ENCODE data around the gene ADAM19. TPM values are rescaled to one million over a fixed set of nuclear protein-coding genes. Genes with fewer than 3 reads are reported as not detected.
A peak's percentile ranks its signal among the peaks of the same experiment; 100 is the strongest.

Gene ADAM19
- total and polyA plus RNA-seq, 2 experiments from 2014 or later = 6.5 to 11.5 TPM

DNA sequence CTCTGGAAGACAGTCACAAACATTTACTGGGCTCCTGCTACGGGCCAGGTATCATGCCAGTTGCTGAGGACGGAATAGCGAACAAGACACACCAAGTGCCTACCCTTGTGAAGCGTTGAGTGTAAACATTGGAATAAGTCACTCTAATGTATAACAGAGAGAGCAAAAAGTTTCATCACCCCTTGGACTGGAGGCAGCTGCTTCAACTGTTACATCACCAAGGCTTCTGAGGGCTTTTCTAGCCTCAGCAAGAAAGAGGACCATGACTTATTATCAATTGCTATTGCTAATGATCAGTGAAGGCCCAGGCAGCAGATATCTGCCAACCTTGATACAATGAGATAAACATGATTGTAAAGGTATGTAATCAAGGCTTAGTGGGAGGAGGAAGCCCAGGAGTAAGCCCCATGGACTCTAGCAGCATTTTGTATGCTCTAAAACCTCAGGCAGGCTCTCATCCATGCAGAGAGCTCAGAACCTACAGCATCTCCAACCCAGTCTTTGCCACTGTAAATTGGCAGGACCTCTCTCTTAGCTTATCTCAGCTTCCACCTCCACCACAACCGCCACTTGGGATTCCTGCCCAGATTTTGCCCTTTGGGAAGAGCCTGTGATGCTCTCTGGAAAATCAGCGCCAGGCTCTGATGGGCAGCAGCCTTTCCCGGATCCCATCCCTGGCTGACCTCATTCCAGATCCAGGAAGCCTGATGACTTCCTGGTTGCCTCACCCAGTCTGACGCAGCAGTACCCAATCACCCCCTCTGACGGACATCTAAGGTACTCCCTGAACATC lies 54.5 kb downstream of the ADAM19 start:
- Histone ChIP-seq H3K4me1 (ENCODE audit: low read depth) (peaks cover 4% of the 10 kb centered on the region), H3K4me3 (no peak overlapping the region), H3K36me3 (no peaks in the 10 kb centered on the region), H3K27ac (no peak overlapping the region), H3K9me3 (ENCODE audit: low read depth) (no peaks in the 10 kb centered on the region), H3K27me3 (no peaks in the 10 kb centered on the region)
- DNase-seq (ENCODE audit: low read depth in 1 of 2, low spot score in 1 of 2) = peak in 1 of 2 donors; percentile 90
- TF ChIP-seq, protein P1, sequence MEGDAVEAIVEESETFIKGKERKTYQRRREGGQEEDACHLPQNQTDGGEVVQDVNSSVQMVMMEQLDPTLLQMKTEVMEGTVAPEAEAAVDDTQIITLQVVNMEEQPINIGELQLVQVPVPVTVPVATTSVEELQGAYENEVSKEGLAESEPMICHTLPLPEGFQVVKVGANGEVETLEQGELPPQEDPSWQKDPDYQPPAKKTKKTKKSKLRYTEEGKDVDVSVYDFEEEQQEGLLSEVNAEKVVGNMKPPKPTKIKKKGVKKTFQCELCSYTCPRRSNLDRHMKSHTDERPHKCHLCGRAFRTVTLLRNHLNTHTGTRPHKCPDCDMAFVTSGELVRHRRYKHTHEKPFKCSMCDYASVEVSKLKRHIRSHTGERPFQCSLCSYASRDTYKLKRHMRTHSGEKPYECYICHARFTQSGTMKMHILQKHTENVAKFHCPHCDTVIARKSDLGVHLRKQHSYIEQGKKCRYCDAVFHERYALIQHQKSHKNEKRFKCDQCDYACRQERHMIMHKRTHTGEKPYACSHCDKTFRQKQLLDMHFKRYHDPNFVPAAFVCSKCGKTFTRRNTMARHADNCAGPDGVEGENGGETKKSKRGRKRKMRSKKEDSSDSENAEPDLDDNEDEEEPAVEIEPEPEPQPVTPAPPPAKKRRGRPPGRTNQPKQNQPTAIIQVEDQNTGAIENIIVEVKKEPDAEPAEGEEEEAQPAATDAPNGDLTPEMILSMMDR (IDR thresholded peaks at IDR 0.05; ENCODE audit: low read depth, low read length) = peak; percentile 56

DNA sequence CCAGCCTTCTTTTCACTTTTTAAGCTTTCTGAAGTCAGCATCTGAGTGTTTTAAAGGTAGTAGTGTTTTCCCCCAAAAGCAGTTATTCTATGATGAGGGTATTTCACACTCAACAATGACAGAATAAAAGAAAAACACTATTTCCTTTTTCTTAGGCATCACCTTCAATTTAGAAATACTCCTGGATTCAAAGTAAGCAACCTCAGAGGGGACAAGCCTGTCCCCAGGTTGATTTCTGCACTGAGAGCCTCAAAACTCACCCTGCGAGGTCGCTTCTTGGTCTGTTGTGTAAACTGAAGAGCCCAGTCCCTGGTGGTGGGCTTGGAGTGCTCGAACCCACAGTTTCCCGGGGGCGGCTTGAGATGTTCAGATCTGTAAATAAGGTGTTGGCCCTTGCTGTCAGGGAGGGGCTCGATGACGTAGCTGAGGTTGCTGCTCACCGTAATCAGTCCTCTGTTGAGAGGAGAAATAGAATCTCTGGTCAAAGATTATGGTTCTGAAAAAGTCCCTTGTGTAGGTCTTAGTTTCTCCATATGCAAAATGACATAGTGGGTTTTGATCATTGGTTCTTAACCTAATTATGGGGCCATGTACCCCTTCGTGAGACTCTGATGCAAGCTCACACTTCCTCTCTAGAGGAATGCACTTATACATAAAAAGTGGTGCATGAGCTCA lies 55.9 kb downstream of the ADAM19 start:
- no peak overlapping the region for H3K27ac ChIP-seq
- DNase-seq (ENCODE audit: low read depth in 1 of 2, low spot score in 1 of 2) = no peak
- H3K27me3 ChIP-seq = no peaks in the 10 kb centered on the region
- H3K4me3 ChIP-seq = no peak overlapping the region
- TF ChIP-seq, protein P1 (IDR thresholded peaks at IDR 0.05; ENCODE audit: low read depth, low read length) = no peak
- no peaks in the 10 kb centered on the region for H3K36me3 ChIP-seq
- peaks cover 4% of the 10 kb centered on the region for H3K4me1 ChIP-seq (ENCODE audit: low read depth)
- no peaks in the 10 kb centered on the region for H3K9me3 ChIP-seq (ENCODE audit: low read depth)

DNA sequence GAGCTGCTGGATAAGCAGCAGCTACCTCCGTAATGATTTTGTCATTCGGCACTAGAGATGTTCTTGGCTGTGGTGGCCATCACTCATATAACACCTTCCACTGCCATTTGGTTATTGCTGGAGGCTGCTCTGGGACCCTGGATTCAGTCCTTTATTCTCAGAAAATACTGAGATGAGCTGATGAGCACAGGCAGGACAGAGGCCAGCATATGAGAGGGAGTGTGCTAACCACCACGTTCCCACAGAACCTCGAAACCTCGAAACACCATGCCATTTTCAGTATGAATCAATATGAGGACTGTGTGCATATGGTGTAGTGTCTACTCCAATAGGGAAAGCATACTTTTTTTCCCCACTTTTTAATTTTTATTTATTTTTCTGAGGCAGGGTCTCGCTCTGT lies 56.6 kb downstream of the ADAM19 start:
- Histone ChIP-seq H3K4me1 (ENCODE audit: low read depth) (peaks cover 4% of the 10 kb centered on the region), H3K27me3 (no peaks in the 10 kb centered on the region), H3K4me3 (no peak overlapping the region), H3K36me3 (no peaks in the 10 kb centered on the region), H3K27ac (no peak overlapping the region), H3K9me3 (ENCODE audit: low read depth) (no peaks in the 10 kb centered on the region)
- DNase-seq (ENCODE audit: low read depth in 1 of 2, low spot score in 1 of 2) = no peak
- TF ChIP-seq, protein P1 (IDR thresholded peaks at IDR 0.05; ENCODE audit: low read depth, low read length) = no peak

DNA sequence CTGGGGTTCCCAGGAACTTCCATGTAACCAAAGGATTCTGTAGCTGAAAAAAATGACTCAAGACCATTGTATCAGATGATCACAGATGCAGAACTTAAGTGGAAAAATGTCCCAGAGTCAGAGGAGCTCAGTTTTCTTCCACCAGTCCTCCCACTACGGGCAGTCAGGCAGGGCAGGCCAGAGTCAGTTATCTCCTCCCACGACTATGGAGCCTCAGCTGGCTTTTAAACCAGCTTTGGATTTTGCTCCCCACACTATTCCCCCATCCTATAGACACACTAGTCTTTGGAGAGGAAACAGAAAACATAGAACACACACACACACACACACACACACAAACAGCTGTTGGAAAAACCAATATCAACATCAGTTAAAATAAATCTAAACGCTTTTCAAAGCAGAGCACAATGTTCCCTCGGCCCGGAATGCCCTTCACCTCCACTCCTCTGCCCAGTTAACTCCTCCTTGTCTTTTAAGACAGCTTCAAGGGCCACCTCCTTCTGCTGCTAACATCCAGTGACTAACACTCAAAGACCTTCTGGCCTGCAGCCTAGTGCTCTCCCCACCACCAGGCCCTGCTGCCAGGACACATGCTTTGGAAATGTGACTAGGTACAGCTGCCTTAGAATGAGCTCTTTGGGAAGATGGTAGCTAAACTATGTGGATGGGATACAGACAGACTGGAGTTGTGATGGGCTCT lies 58.8 kb downstream of the ADAM19 start:
- DNase-seq (ENCODE audit: low read depth in 1 of 2, low spot score in 1 of 2) = peak; percentile 22 to 94
- no peaks in the 10 kb centered on the region for H3K9me3 ChIP-seq (ENCODE audit: low read depth)
- TF ChIP-seq, protein P1 (IDR thresholded peaks at IDR 0.05; ENCODE audit: low read depth, low read length) = no peak
- no peaks in the 10 kb centered on the region for H3K27me3 ChIP-seq
- no peaks in the 10 kb centered on the region for H3K36me3 ChIP-seq
- peaks cover 4% of the 10 kb centered on the region for H3K4me1 ChIP-seq (ENCODE audit: low read depth)
- H3K27ac ChIP-seq = peak overlapping the region; percentile 6
- no peak overlapping the region for H3K4me3 ChIP-seq

DNA sequence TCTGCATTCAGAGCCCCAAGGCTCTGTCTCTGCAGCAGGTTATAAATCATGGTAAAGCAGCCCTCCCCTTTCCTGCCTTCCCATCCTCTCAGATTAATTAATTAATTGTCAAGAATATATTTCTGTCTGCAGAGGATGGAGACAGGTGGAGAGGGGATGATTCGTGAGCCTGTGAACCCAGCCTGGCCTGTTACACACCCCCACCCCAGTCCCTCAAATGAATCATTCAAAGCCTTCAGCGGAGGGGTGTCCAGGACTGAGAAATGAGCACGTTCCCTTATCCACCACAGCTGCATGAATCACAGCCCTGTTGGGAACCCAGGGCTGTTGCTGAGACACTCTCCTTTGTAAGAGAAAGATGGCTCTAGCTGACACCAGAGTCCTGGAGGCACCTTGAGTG lies 59.6 kb downstream of the ADAM19 start:
- H3K9me3 ChIP-seq (ENCODE audit: low read depth) = no peaks in the 10 kb centered on the region
- peak in 1 of 2 donors; percentile 77 for DNase-seq (ENCODE audit: low read depth in 1 of 2, low spot score in 1 of 2)
- H3K27ac ChIP-seq = no peak overlapping the region
- H3K4me1 ChIP-seq (ENCODE audit: low read depth) = peaks cover 4% of the 10 kb centered on the region
- H3K36me3 ChIP-seq = no peaks in the 10 kb centered on the region
- no peak overlapping the region for H3K4me3 ChIP-seq
- TF ChIP-seq, protein P1 (IDR thresholded peaks at IDR 0.05; ENCODE audit: low read depth, low read length) = no peak
- no peaks in the 10 kb centered on the region for H3K27me3 ChIP-seq
